ENCODE data around the gene UGT1A4.
"Not testable (repeated sequence)": the region's sequence is repeated elsewhere in the genome, so short reads cannot be mapped to it uniquely, and the experiment has no call there.

The UGT1A4 gene

DNA sequence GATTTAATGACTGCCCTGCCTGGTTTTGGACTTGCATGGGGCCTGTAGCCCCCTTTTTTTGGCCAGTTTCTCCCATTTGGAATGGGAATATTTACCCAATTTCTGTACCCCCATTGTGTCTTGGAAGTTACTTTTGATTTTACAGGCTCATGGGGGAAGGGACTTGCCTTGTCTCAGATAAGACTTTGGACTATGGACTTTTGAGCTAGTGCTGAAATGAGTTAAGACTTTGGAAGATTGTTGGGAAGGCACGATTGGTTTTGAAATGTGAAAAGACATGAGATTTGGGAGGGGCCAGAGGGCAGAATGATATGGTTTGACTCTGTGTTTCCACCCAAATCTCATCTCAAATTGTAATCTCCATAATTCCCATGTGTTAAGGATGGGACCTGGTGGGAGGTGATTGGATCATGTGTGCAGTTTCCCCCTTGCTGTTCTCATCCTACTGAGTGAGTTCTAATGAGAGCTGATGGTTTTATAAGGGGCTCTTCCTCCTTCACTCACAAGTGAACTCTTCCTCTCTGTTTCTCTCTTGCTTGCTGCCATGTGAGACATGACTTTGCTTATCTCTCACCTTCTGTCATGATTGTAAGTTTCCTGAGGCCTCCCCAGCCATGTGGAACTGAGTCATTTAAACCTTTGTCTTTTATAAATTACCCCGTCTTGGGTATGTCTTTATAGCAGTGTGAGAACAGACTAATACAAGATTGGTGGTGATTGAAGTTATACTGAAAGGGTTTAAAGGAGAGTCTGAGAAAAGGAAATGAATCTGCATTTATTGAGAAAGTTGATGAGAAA is 32.9 kb downstream of the UGT1A4 start:
- not testable (repeated sequence) for FAIRE-seq

DNA sequence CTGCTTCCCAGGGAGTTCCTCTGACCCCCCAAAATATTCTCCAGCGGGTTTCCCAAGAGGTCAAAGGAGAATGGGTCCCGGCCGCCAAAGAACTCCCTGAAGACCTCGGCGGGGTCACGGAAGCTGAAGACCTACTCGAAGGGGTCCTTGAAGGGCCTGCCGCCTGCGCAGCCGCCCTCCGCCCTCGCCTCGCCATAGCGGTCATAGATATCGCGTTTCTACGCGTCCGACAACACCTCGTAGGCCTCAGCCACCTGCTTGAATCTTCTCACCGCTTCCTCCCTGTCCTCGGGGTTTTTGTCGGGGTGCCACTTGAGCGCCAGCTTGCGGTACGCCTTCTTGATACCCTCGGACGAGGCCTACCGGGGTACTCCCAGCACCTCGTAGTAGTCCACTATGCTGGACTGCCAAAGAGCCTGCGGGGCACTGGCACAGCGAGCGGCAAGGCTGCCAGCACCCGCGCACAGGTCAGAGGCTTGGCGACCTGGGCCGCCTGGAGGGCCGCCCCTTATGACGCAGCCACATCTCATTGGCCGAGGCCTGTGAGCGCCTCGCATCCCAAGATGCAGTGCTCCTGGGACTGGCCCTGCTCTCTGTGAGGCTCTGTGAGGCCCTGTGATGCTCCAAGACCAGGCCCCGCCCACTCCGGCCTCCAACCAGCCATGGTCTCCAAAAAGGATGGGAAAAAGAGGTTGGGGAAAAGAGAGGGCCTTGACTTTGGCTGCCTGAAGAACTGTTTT is 36.5 kb downstream of the UGT1A4 start:
- no peak for FAIRE-seq

DNA sequence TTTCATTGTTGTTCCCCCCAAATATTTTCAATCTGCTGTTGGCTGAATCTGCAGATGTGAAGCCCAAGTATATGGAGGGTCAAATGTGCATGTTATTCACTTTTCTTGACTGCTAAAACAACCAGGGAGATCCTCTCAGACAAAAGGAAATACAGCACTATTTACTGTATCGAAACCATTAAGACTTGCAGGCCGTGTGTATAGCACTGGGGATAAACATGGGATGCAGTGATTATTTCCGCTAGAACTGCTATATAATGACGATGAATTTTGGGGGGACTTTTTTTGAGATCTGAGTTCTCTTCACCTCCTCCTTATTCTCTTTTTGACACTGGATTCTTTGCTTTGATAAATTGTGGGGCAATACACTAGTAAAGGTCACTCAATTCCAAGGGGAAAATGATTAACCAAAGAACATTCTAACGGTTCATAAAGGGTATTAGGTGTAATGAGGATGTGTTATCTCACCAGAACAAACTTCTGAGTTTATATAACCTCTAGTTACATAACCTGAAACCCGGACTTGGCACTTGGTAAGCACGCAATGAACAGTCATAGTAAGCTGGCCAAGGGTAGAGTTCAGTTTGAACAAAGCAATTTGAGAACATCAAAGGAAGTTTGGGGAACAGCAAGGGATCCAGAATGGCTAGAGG is 38.0 kb downstream of the UGT1A4 start:
- FAIRE-seq, result no peak

DNA sequence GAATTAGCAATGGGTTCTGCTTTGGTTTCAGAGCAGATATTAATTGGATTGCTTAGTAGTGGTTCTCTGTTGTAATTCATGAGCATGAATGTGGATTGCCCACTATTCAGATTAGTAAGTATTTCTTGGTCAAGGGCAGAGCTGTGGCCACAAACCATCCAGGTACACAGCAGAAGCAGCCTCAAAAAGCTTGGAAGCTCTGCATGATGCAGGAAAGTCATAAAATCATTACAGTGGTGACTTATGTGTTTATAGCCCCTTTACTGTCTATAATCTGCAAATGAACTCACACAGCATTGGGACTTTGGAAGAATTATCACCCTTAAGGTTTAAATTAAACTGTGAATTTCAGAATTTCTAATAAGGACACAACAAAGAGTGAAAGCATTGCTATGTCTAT is 39.6 kb downstream of the UGT1A4 start:
- FAIRE-seq, result no peak

DNA sequence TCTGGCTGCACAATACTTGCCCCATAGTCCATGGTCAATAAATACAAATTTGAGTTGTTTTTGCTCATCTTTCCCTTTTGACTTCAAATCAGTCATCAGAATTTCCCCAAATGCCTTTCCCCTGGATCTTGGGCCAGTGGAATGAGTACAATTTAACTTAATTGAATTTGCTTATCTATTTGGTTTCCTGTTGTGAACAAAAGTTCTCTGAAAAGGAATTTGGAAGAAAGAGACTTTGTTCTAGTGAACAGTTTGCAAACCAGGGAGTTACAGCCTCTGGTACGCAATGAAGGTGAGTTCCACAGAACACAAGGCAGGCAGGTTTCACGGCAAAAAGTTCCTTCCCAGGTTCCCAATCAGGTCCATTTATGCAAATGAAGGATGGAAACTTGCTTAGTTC is 40.3 kb downstream of the UGT1A4 start:
- no peak for FAIRE-seq

DNA sequence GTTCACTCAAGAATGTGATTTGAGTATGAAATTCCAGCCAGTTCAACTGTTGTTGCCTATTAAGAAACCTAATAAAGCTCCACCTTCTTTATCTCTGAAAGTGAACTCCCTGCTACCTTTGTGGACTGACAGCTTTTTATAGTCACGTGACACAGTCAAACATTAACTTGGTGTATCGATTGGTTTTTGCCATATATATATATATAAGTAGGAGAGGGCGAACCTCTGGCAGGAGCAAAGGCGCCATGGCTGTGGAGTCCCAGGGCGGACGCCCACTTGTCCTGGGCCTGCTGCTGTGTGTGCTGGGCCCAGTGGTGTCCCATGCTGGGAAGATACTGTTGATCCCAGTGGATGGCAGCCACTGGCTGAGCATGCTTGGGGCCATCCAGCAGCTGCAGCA is 41.5 kb downstream of the UGT1A4 start, which contains the start of gene UGT1A1:
UGT1A1 (plus strand) TSS at position 228 of the 400 bp plus-strand sequence; CDS start at position 246, 18 bp downstream.
- FAIRE-seq, result no peak

DNA sequence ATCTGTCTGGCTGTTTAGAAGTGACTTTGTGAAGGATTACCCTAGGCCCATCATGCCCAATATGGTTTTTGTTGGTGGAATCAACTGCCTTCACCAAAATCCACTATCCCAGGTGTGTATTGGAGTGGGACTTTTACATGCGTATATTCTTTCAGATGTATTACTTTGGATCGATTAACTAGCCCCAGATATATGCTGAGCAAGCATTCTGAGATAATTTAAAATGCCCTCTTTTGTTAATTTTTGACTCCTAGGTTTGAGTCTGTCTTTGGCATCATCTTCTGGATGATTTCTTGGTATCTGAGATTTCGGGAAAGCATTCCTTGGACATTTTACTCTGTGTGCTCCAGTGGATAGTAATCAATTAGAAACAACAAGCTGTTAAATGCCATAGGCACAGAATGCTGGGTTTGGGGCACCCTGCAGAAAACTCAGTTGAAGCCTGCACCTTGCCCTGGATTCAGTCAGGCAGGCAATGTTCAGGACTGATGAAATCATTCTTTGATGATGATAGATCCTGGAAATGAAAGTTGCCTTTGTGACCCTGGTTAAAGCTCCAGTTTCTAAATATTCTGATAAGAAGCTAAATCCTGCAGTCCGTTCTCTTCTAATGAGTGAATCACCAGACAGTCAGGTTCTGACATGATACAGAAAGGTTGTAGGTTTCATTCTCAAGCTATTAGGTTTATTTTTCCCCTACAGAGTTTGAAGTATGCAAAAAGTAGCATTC is 42.7 kb downstream of the UGT1A4 start:
- no peak for FAIRE-seq

DNA sequence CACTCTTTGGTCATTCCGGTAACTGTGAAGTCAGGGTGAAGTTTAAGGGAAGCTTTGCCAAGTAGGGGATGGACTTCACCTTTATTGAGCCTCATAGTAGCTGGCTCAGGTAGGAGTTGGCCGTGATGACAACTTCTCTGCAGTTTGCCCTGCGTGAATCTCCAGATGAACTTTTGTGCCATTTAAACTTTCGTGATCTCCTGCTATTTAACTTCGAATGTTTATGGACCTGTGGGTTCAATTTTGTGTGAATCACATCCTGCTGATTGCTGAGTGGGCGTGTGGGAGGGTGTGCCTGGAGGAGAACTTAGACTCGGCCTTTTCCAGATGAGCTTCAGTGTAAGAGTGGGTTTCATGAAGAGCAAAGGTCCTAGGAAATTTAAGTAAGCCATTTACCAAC is 45.7 kb downstream of the UGT1A4 start:
- no peak for FAIRE-seq

DNA sequence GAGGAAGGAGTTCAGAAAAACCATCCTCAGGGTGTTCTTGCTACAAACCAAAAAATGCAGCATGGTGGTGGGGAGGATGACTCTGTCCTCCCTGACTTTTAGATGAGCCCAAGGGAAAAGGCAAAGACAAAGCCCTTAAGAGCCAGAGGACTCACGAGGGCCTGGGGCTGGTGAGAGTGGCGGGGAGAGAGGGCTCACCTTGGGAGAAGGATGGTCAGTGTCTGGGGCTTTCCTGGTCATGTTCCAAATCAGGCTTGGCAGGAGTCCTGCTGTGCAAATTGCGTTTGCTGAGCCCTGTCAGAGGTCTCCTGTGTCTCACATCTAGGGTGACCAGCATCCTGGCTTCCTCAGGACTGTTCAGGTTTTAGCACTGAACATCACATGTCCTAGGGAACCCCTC is 46.2 kb downstream of the UGT1A4 start:
- FAIRE-seq, result no peak

DNA sequence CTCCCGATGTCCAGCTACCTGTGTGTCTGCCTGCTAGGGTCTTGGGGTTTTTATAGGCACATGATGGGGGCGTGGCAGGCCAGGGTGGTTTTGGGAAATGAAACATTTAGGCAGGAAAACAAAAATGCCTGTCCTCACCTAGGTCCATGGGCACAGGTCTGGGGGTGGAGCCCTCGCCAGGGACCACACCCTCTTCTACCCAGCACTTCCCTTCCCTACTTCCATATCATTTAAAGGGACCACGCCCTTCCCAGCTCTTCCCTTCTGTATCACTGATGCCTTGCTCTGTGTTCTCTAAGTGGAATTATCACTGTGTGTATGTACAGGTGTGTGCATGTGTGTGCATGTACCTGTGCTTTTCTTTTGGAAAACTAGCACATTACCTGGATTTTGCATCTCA is 47.9 kb downstream of the UGT1A4 start:
- FAIRE-seq, result no peak

DNA sequence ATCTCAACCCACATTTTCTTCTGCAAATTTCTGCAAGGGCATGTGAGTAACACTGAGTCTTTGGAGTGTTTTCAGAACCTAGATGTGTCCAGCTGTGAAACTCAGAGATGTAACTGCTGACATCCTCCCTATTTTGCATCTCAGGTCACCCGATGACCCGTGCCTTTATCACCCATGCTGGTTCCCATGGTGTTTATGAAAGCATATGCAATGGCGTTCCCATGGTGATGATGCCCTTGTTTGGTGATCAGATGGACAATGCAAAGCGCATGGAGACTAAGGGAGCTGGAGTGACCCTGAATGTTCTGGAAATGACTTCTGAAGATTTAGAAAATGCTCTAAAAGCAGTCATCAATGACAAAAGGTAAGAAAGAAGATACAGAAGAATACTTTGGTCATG is 49.5 kb downstream of the UGT1A4 start:
- no peak for FAIRE-seq

DNA sequence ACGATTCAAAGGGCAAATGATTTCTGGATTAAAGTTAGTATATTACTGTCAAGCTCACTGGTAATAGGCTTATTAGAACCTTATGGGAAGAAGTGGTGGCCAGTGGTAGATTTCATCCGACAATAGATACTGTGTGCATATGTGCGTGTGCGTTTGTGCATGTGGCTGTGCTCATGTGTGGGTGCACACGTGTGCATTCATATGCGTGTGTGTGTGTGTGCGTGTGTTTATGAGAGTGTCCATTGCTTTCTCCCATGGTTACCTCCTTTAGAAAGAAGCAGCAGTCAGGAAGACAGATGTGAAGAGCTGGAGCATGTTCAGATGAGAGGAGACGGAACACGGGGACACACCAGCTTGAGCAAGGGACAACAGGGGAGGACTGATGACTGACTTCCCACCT is 50.7 kb downstream of the UGT1A4 start:
- FAIRE-seq, result no peak

DNA sequence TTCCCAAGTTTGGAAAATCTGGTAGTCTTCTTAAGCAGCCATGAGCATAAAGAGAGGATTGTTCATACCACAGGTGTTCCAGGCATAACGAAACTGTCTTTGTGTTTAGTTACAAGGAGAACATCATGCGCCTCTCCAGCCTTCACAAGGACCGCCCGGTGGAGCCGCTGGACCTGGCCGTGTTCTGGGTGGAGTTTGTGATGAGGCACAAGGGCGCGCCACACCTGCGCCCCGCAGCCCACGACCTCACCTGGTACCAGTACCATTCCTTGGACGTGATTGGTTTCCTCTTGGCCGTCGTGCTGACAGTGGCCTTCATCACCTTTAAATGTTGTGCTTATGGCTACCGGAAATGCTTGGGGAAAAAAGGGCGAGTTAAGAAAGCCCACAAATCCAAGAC is 53.6 kb downstream of the UGT1A4 start:
- no peak for FAIRE-seq

DNA sequence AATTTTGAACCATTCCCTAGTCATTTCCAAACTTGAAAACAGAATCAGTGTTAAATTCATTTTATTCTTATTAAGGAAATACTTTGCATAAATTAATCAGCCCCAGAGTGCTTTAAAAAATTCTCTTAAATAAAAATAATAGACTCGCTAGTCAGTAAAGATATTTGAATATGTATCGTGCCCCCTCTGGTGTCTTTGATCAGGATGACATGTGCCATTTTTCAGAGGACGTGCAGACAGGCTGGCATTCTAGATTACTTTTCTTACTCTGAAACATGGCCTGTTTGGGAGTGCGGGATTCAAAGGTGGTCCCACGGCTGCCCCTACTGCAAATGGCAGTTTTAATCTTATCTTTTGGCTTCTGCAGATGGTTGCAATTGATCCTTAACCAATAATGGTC is 54.0 kb downstream of the UGT1A4 start:
- FAIRE-seq, result no peak

DNA sequence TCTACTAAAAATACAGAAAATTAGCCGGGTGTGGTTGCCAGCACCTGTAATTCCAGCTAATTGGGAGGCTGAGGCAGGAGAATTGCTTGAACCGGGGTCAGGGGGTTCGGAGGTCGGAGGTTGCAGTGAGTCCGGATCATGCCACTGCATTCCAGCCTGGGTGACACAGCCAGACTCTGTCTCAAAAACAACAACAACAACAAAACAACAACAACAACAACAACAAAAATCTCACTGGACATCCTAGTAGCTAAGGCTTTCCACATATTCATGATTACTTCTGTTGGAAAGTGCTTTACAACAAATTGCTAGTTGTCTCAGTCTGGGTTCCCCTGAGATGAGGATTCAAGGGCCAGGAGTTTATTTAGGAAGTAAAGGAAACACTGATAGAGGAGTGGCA is 55.3 kb downstream of the UGT1A4 start:
- FAIRE-seq, result no peak

DNA sequence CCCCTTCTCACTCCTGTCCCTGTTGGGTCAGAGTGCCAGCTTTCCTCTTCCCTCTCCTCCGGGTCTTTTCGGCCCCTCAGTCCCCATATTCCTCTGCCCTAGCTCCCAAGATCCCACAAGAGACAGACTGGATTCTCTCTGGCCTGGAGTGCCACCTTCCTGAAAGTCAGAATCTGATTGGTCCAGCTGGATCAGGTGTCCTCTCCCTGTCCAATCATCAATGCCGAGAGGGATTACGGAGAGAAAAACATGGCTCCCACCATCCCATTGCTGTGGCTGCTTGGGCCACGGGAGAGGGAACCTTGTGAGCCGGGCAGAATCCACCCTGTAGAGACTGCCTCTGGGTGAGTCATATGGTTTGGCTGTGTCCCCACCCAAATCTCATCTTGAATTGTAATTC is 56.9 kb downstream of the UGT1A4 start:
- FAIRE-seq, result no peak

DNA sequence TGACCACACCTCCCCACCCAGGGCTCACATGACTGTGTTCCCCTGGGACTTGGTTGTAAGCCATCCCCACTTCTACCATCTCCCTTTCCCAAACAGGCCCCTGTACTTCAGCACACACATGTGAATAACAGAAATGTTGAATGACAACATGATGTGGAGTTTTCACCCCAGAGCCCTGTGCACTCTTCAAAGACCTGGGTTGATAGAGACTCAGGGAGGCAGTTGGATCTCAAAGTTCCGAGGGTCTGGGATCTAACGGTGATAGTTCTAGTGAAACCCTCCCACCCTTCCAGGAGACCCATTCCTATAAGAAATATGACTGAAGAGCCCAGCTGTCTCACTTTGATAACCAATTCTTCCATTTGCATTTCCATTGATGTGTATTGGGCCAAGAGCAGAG is 59.5 kb downstream of the UGT1A4 start, which contains the start of gene MROH2A:
MROH2A (plus strand) TSS at position 301 of the 400 bp plus-strand sequence. CDS start 1,029 bp downstream, outside the sequence.
- FAIRE-seq, result no peak

DNA sequence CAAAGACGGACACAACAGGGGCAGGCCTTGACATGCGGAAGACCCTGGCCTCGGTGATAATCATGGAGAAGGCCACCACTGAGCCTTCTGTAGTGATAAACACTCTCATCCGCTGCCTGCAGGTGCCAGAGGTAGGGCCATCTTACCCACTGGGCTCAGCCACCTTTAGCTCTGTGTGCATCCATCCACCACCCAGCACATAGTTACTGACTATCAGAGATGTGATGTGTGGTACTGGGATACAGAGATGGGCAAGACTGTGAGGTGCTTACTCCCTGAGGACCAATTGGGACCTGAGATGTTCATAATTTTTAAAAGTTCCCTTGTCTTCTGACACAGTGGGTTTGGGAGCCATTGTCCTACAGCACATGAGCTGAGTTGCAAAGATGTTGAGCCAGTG is 61.2 kb downstream of the UGT1A4 start:
- no peak for FAIRE-seq

DNA sequence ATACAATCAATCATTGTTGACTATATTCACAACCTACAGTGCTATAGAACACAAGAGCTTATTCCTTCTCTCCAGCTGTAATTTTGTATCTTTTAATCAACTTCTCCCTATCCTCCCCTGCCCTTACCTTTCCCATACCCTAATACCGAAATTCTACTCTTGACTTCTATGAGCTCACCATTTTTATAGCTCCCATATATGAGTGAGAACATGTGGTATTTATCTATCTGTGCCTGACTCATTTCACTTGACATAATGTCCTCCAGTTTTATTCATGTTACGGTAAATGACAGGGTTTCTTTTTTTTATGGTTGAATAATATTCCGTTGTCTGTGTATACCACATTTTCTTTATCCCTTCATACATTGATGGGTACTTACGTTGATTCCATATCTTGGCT is 62.2 kb downstream of the UGT1A4 start:
- FAIRE-seq, result no peak

DNA sequence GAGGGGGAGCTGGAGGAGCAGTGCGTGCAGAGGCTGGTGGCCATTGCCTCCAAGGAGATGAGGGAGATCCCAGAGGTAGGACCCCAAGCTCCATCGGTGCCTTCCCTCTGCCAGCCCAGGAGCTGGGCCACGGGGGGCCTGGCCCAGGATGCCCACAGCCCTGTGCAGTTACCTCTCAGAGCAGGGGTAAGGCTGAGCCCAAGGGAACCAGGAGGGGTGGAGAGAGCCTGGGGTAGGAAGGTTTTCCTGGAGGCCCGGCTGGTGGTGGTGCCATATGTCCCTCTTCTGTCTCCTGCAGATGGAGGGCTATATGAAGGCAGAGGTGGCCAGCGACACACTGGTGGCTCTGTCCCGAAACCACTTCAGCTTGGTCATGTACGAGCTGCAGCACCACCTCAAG is 71.0 kb downstream of the UGT1A4 start:
- FAIRE-seq, result no peak

DNA sequence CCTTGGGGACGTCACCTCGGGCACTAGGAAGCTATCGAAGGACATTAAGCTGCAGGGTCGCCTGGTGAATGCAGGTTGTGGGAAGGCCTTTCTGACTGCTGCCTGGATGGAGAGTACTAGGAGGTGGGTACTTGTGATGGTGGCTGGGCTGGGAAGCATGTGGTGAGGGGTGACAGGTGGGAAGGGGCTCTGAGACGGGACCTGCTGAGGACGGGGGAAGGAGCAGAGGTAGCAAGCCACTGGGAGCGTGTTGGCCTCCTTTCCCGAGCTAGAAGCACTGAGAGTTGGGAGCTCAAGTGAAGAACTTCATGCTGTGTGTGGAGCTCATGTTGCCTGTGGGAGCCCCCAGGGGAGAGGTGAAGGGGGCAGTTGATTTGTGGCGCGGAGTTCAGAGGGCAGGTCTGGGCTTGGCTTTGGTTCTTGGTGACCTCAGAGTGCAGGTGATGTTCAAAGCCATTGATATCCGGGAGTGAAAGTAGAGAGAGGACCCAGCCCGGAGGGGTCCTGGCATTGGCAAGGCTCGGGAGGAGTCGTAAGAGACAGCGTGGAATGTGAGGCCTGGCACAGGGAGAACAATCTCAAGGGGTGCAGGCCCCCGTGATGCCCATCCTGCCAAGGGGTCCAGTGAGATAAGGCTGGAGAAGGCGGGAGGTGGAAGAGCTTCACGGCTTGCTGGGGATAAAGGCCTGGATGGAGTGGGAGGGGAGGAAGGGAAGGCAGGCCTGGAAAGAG is 72.8 kb downstream of the UGT1A4 start:
- FAIRE-seq, result no peak

DNA sequence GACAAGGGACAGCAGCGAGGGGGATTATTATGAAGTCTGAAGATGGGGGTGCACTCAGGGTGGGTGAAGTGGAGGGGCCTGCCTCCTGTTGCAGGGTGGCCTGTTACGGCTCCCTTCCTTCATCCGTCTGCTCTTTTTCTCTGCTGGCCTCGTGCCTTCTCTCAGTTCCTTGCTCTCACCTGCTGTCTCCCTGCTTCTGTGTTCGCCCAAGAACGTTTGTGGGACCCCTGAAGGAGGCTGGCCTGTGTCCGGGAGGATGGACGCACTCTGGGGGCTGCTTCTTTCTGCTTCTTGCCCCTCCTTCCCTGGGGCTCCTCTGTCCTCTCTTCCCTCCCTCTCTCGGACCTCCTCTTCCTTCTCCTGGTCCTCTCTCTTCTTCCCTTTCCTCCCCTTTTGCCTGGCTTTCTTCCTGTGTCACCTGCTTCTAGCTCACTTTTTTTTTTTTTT is 73.4 kb downstream of the UGT1A4 start:
- FAIRE-seq, result no peak
